IMR-90 (cell line): Measurements from ENCODE around the gene HOXA7. TPM values are rescaled to one million over a fixed set of nuclear protein-coding genes. Genes with fewer than 3 reads are reported as not detected.

ENCODE experiments used
- ATAC-seq: fragments of 200-7000 bp; cut with Tn5 transposase; 2 replicates; pipeline ENCODE4 v1.9.1; 2020; ENCODE audit warnings: low read depth, mild to moderate bottlenecking, moderate library complexity
- BruUV-seq: library from RNA; stranded (reverse); fragments of 400-500 nt; replicated peaks from 2 replicates; lab custom pipeline; 2021; lab: Mats Ljungman, UMichigan
- CTCF ChIA-PET: fragments of 300-600 bp; formaldehyde crosslinking; extraction: SDS; loops from one replicate; lab custom pipeline; 2021; ENCODE audit warnings: antibody characterized with exemption; lab: Yijun Ruan, JAX
- POLR2A ChIA-PET: fragments of 300-600 bp; sonication (Branson Sonifier 250); formaldehyde crosslinking; loops from one replicate; lab custom pipeline; 2022; ENCODE audit warnings: antibody characterized with exemption; ENCODE audit not compliant: unreplicated experiment; lab: Charles Lee
- DNase-seq: peaks from one replicate; pipeline ENCODE4 v3.0.0; 2013
- H2AFZ ChIP-seq: replicated peaks from 2 replicates; pipeline ENCODE3; 2013; ENCODE audit warnings: low read length, mild to moderate bottlenecking; ENCODE audit not compliant: poor library complexity
- H2AK5ac ChIP-seq: 2 replicates; pipeline ENCODE4 v1.6.1; 2013; ENCODE audit warnings: low read depth, low read length, inconsistent platforms
- H2AK9ac ChIP-seq: replicated peaks from 2 replicates; pipeline ENCODE3; 2013; ENCODE audit warnings: mild to moderate bottlenecking, low read depth, low read length, moderate library complexity; ENCODE audit not compliant: poor library complexity
- H2BK120ac ChIP-seq: 2 replicates; pipeline ENCODE4 v1.6.1; 2013; ENCODE audit warnings: low read depth, low read length, inconsistent platforms
- H2BK15ac ChIP-seq: 3 replicates; pipeline ENCODE4 v1.6.1; 2013; ENCODE audit warnings: low read depth, low read length, inconsistent platforms
- H2BK20ac ChIP-seq: 2 replicates; pipeline ENCODE4 v1.6.1; 2013; ENCODE audit warnings: low read depth, mild to moderate bottlenecking, inconsistent platforms, low read length, moderate library complexity
- H2BK5ac ChIP-seq: 2 replicates; pipeline ENCODE4 v1.6.1; 2013; ENCODE audit warnings: mild to moderate bottlenecking, low read depth, low read length, inconsistent platforms; ENCODE audit not compliant: poor library complexity, severe bottlenecking
- H3K14ac ChIP-seq: replicated peaks from 2 replicates; pipeline ENCODE4 v1.6.1; 2013; ENCODE audit warnings: low read depth, low read length, inconsistent platforms
- H3K18ac ChIP-seq: 2 replicates; pipeline ENCODE4 v1.6.1; 2013; ENCODE audit warnings: low read depth, low read length, control low read depth
- H3K23ac ChIP-seq: 2 replicates; pipeline ENCODE4 v1.6.1; 2013; ENCODE audit warnings: low read depth, low read length, inconsistent platforms
- H3K27ac ChIP-seq: 2 replicates; pipeline ENCODE4 v1.5.1; 2013; ENCODE audit warnings: mild to moderate bottlenecking, control low read depth, low read length; ENCODE audit not compliant: insufficient read depth
- H3K27me3 ChIP-seq: 2 replicates; pipeline ENCODE4 v1.6.1; 2013; ENCODE audit warnings: low read length; ENCODE audit not compliant: control insufficient read depth, insufficient read depth
- H3K36me3 ChIP-seq: 2 replicates; pipeline ENCODE4 v1.6.1; 2013; ENCODE audit warnings: low read length, mixed read lengths; ENCODE audit not compliant: control insufficient read depth, insufficient read depth
- H3K4ac ChIP-seq: 2 replicates; pipeline ENCODE4 v1.6.1; 2013; ENCODE audit warnings: low read depth, low read length, inconsistent platforms
- H3K4me1 ChIP-seq: 2 replicates; pipeline ENCODE4 v1.6.1; 2013; ENCODE audit warnings: low read length, mixed read lengths; ENCODE audit not compliant: control insufficient read depth, insufficient read depth
- H3K4me2 ChIP-seq: 2 replicates; pipeline ENCODE4 v1.6.1; 2013; ENCODE audit warnings: low read depth, mild to moderate bottlenecking, control low read depth, low read length, moderate library complexity
- H3K4me3 ChIP-seq: 2 replicates; pipeline ENCODE4 v1.5.1; 2013; ENCODE audit warnings: low read depth, mild to moderate bottlenecking, control low read depth, low read length, moderate library complexity; ENCODE audit not compliant: insufficient read depth
- H3K56ac ChIP-seq: 2 replicates; pipeline ENCODE4 v1.6.1; 2013; ENCODE audit warnings: low read length, inconsistent platforms; ENCODE audit not compliant: insufficient read depth; ENCODE audit errors: extremely low read depth
- H3K79me1 ChIP-seq, 2 experiments: 2 replicates each; pipeline ENCODE4 v1.6.1; 2013; ENCODE audit warnings: low read length in 2 of 2, inconsistent platforms in 1 of 2, low read depth in 1 of 2
- H3K9ac ChIP-seq: 2 replicates; pipeline ENCODE4 v1.6.1; 2013; ENCODE audit warnings: low read depth, low read length, control low read depth
- H3K9me1 ChIP-seq: 2 replicates; pipeline ENCODE4 v1.6.1; 2013; ENCODE audit warnings: low read length, inconsistent platforms; ENCODE audit not compliant: insufficient read depth
- H3K9me3 ChIP-seq: 2 replicates; pipeline ENCODE4 v1.6.1; 2013; ENCODE audit warnings: low read length; ENCODE audit not compliant: control insufficient read depth, insufficient read depth
- H4K20me1 ChIP-seq: 2 replicates; pipeline ENCODE4 v1.6.1; 2013; ENCODE audit warnings: low read length, inconsistent platforms; ENCODE audit not compliant: insufficient read depth
- H4K5ac ChIP-seq: 2 replicates; pipeline ENCODE4 v1.6.1; 2013; ENCODE audit warnings: mild to moderate bottlenecking, low read depth, low read length, control low read depth
- H4K8ac ChIP-seq, 2 experiments: 2 replicates each; pipeline ENCODE4 v1.6.1; 2013; ENCODE audit warnings: low read depth in 2 of 2, low read length in 2 of 2, control low read depth in 1 of 2, inconsistent platforms in 1 of 2
- H4K91ac ChIP-seq: 2 replicates; pipeline ENCODE4 v1.6.1; 2013; ENCODE audit warnings: low read depth, low read length, inconsistent platforms; ENCODE audit not compliant: insufficient read depth
- BHLHE40 ChIP-seq: fragments of 150-350 bp; IDR thresholded peaks from 2 replicates; pipeline ENCODE4 v1.6.1; 2016; ENCODE audit warnings: mild to moderate bottlenecking, low read depth, low read length
- CEBPB ChIP-seq: IDR thresholded peaks from 2 replicates; pipeline ENCODE4 v1.6.1; 2012; ENCODE audit warnings: low read depth, low read length, improper control_type of control experiment
- MAZ ChIP-seq: IDR thresholded peaks from 2 replicates; pipeline ENCODE4 v1.6.1; 2012; ENCODE audit warnings: low read depth, mild to moderate bottlenecking, low read length, improper control_type of control experiment, moderate library complexity, borderline replicate concordance
- NFE2L2 ChIP-seq: fragments of 150-350 bp; IDR thresholded peaks from 2 replicates; pipeline ENCODE4 v1.6.1; 2016; ENCODE audit warnings: low read depth, mild to moderate bottlenecking, low read length
- POLR2A ChIP-seq: IDR thresholded peaks from 2 replicates; pipeline ENCODE4 v1.6.1; 2012; ENCODE audit warnings: mild to moderate bottlenecking, low read depth, low read length
- RFX5 ChIP-seq: IDR thresholded peaks from 2 replicates; pipeline ENCODE4 v1.8.0; 2012; ENCODE audit warnings: low read depth, mild to moderate bottlenecking, low read length, moderate library complexity
- WGBS, 2 experiments: methylation state at CpG; one replicate each; pipeline versions ENCODE4 v1.1.5 to v1.1.7; 2013; ENCODE audit warnings: missing lambda C conversion rate in 2 of 2; ENCODE audit not compliant: insufficient read length in 1 of 2; ENCODE audit errors: extremely low coverage in 2 of 2; 5-methylcytosine and 5-hydroxymethylcytosine counted together
- dilution Hi-C: fragments of 300-500 bp; cut with HindIII; formaldehyde crosslinking; loops from one replicate; pipeline ENCODE4 v1.14.3; 2018; ENCODE audit warnings: low sequenced_read_pairs; ENCODE audit not compliant: unreplicated experiment
- in situ Hi-C: fragments of 300-500 bp; cut with MboI; formaldehyde crosslinking; loops from 3 replicates; pipeline ENCODE4 v1.14.3; 2019; ENCODE audit warnings: low sequenced_read_pairs, inconsistent platforms, mixed read lengths
- intact Hi-C: fragments of 100-400 bp; cut with micrococcal nuclease; formaldehyde crosslinking; loops from 2 replicates; pipeline ENCODE4 v1.10.0; 2022
- polyA plus RNA-seq, 3 experiments: library from polyadenylated mRNA; depleted of rRNA; stranded (reverse); fragments of >200 nt; gene quantifications; 2 replicates each; pipeline ENCODE4 v1.2.3, GENCODE V29; 2012; ENCODE audit warnings: low replicate concordance in 1 of 3
- total RNA-seq: library from RNA; depleted of rRNA; stranded (reverse); fragments of >200 nt; gene quantifications from 2 replicates; pipeline ENCODE4 v1.2.3, GENCODE V29; 2012
- TF ChIP-seq, protein P1 (sequence below): conservative IDR thresholded peaks from 2 replicates; pipeline ENCODE4 v1.5.1; 2012; ENCODE audit warnings: mild to moderate bottlenecking, low read depth, low read length, improper control_type of control experiment

Gene HOXA7
- total and polyA plus RNA-seq, 2 of the 4 experiments (the other 2 are of a cell fraction), result 0.18 to 1.7 TPM

- no peaks in the 10 kb centered on the region for H3K9me3 ChIP-seq
- H3K27ac ChIP-seq, result peak overlapping the region; percentile 80
- peak overlapping the region; percentile 87 for H3K9ac ChIP-seq
- no TSS peak for BruUV-seq
- peak overlapping the region; percentile 86 for H3K23ac ChIP-seq
- H2BK120ac ChIP-seq, result peak overlapping the region; percentile 73
- peak; percentile 72 for DNase-seq
- peak overlapping the region; percentile 51 for H3K14ac ChIP-seq
- H2AK5ac ChIP-seq, result no peak overlapping the region
- H2AK9ac ChIP-seq, result no peak overlapping the region
- no peaks in the 10 kb centered on the region for H4K20me1 ChIP-seq
- H2BK5ac ChIP-seq, result peak overlapping the region; percentile 66
- WGBS, 2 experiments, result 0% methylated on average over 2 of the region's 40 CpGs; no CpG with 5 or more reads in 1 of the 2 experiments
- peak overlapping the region; percentile 40 for H3K4me3 ChIP-seq
- peak overlapping the region; percentile 58 to 84 for H4K8ac ChIP-seq
- peak overlapping the region; percentile 56 for H3K56ac ChIP-seq
- H3K4ac ChIP-seq, result peak overlapping the region; percentile 79
- intact Hi-C loops (loop anchor here (1.0 to 5.0 kb wide), 4 partner anchors 458 to 1282 kb away; no protein-coding TSS in a partner anchor), dilution Hi-C loops (no loop called here), in situ Hi-C loops (loop anchor here (5.0 to 10.0 kb wide), 3 partner anchors 42 to 949 kb away; partner anchors contain the start of gene HOXA2)
- peak overlapping the region; percentile 90 for H2AFZ ChIP-seq
- peak overlapping the region; percentile 76 for H4K5ac ChIP-seq
- TF ChIP-seq NFE2L2 (0 out of 2 replicates have a peak, but pooled peaks have one; percentile 3), MAZ (no peak), RFX5 (no peak), POLR2A (peak; percentile 45; the same call in 1 of the 2 replicates), BHLHE40 (no peak), CEBPB (no peak)
- TF ChIP-seq, protein P1, sequence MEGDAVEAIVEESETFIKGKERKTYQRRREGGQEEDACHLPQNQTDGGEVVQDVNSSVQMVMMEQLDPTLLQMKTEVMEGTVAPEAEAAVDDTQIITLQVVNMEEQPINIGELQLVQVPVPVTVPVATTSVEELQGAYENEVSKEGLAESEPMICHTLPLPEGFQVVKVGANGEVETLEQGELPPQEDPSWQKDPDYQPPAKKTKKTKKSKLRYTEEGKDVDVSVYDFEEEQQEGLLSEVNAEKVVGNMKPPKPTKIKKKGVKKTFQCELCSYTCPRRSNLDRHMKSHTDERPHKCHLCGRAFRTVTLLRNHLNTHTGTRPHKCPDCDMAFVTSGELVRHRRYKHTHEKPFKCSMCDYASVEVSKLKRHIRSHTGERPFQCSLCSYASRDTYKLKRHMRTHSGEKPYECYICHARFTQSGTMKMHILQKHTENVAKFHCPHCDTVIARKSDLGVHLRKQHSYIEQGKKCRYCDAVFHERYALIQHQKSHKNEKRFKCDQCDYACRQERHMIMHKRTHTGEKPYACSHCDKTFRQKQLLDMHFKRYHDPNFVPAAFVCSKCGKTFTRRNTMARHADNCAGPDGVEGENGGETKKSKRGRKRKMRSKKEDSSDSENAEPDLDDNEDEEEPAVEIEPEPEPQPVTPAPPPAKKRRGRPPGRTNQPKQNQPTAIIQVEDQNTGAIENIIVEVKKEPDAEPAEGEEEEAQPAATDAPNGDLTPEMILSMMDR, result no peak
- H2BK20ac ChIP-seq, result no peak overlapping the region; the same call in 1 of the 2 replicates
- H3K9me1 ChIP-seq, result no peaks in the 10 kb centered on the region
- H3K4me2 ChIP-seq, result peak overlapping the region; percentile 83
- ChIA-PET POLR2A (interaction anchor here (1.3 kb wide), 1 partner anchor 36 kb away, joined by 5 read pairs; no protein-coding TSS in a partner anchor), CTCF (interaction anchor here (0.5 to 2.0 kb wide), 24 partner anchors 8 to 1887 kb away, joined by 3 to 9 read pairs (median 4); partner anchors contain the start of gene HOXA3)
- peaks cover 9% of the 10 kb centered on the region for H3K36me3 ChIP-seq
- peak overlapping the region; percentile 76 for H4K91ac ChIP-seq
- H3K4me1 ChIP-seq, result peaks cover 18% of the 10 kb centered on the region
- H3K79me1 ChIP-seq, result peaks cover 9 to 37% of the 10 kb centered on the region in 2 experiments; a peak in 3 of 4 replicates
- ATAC-seq, result no peak
- no peaks in the 10 kb centered on the region for H3K27me3 ChIP-seq
- peak overlapping the region; percentile 33; the same call in 2 of the 3 replicates for H2BK15ac ChIP-seq
- peak overlapping the region; percentile 77 for H3K18ac ChIP-seq
Observed at GRCh38 chr7:27143950-27144780, 12.3 kb downstream of the HOXA7 start.
